ELR (cell line): ENCODE results near the gene CRYAA.
A peak's percentile ranks its signal among the peaks of the same experiment; 100 is the strongest.

Source experiments
- DNase-seq: peaks from one replicate; pipeline ENCODE4 v3.0.0-alpha.2; 2015; ENCODE audit warnings: low read depth

Gene CRYAA

GRCh38 chr21:43203591-43203990 is 34.8 kb downstream of the CRYAA start:
- DNase-seq: no peak

GRCh38 chr21:43204638-43205037 is 35.8 kb downstream of the CRYAA start:
- no peak for DNase-seq

GRCh38 chr21:43206231-43207042 is 37.6 kb downstream of the CRYAA start:
- DNase-seq: no peak

GRCh38 chr21:43207043-43207315 is 38.2 kb downstream of the CRYAA start:
- DNase-seq: no peak

GRCh38 chr21:43207868-43208267 is 39.1 kb downstream of the CRYAA start:
- no peak for DNase-seq

- DNase-seq: no peak
Measured at GRCh38 chr21:43208561-43209332, 39.9 kb downstream of the CRYAA start.

GRCh38 chr21:43209575-43210453 is 41.0 kb downstream of the CRYAA start:
- DNase-seq: peak; percentile 92

GRCh38 chr21:43210454-43211071 is 41.8 kb downstream of the CRYAA start:
- no peak for DNase-seq

- peak; percentile 24 for DNase-seq
Measured at GRCh38 chr21:43211072-43211759, 42.4 kb downstream of the CRYAA start.

GRCh38 chr21:43211760-43212115 is 42.9 kb downstream of the CRYAA start:
- no peak for DNase-seq
